Esophagus (tissue), 2 donors: Measurements from ENCODE around the gene ATP5F1E. TPM values are rescaled to one million over a fixed set of nuclear protein-coding genes. Genes with fewer than 3 reads are reported as not detected.

Experiments used
- H3K27ac ChIP-seq, 2 donors: one replicate each; pipeline ENCODE4 v1.5.1; 2013; ENCODE audit warnings: low read depth in 2 of 2, mild to moderate bottlenecking in 2 of 2, inconsistent platforms in 1 of 2, low read length in 1 of 2, moderate library complexity in 1 of 2
- H3K27me3 ChIP-seq, 2 donors: one replicate each; pipeline ENCODE4 v1.6.1; 2013; ENCODE audit warnings: low read length in 2 of 2, control low read depth in 1 of 2, mild to moderate bottlenecking in 1 of 2; ENCODE audit not compliant: insufficient read depth in 2 of 2, control insufficient read depth in 1 of 2
- H3K36me3 ChIP-seq, 2 donors: one replicate each; pipeline ENCODE4 v1.6.1; 2013; ENCODE audit warnings: low read length in 1 of 2; ENCODE audit not compliant: control insufficient read depth in 2 of 2, insufficient read depth in 2 of 2
- H3K4me1 ChIP-seq, 2 donors: one replicate each; pipeline ENCODE4 v1.6.1; 2013; ENCODE audit warnings: low read length in 1 of 2; ENCODE audit not compliant: control insufficient read depth in 2 of 2, insufficient read depth in 2 of 2
- H3K4me3 ChIP-seq, 2 donors: one replicate each; pipeline ENCODE4 v1.5.1; 2013; ENCODE audit warnings: low read length in 2 of 2, mild to moderate bottlenecking in 2 of 2, low read depth in 1 of 2, moderate library complexity in 1 of 2
- H3K9me3 ChIP-seq, 2 donors: one replicate each; pipeline ENCODE4 v1.6.1; 2013; ENCODE audit warnings: mild to moderate bottlenecking in 2 of 2, low read depth in 1 of 2, low read length in 1 of 2, moderate library complexity in 1 of 2; ENCODE audit not compliant: control insufficient read depth in 2 of 2, insufficient read depth in 1 of 2
- WGBS, 2 donors: extraction: QIAGEN DNeasy Blood & Tissue Kit; methylation state at CpG; one replicate each; pipeline ENCODE4 v1.1.7; 2013; 5-methylcytosine and 5-hydroxymethylcytosine counted together
- polyA plus RNA-seq, 2 donors: library from polyadenylated mRNA; stranded (reverse); fragments of 200-250 nt; gene quantifications; one replicate each; pipeline ENCODE4 v1.2.3, GENCODE V29; 2013
- donor health status: healthy with polysubstance abuse.
- donor health status: Bipolar disorder and iron deficiency.

Gene ATP5F1E
- polyA plus RNA-seq, 2 donors = 36.3 to 50.1 TPM

DNA sequence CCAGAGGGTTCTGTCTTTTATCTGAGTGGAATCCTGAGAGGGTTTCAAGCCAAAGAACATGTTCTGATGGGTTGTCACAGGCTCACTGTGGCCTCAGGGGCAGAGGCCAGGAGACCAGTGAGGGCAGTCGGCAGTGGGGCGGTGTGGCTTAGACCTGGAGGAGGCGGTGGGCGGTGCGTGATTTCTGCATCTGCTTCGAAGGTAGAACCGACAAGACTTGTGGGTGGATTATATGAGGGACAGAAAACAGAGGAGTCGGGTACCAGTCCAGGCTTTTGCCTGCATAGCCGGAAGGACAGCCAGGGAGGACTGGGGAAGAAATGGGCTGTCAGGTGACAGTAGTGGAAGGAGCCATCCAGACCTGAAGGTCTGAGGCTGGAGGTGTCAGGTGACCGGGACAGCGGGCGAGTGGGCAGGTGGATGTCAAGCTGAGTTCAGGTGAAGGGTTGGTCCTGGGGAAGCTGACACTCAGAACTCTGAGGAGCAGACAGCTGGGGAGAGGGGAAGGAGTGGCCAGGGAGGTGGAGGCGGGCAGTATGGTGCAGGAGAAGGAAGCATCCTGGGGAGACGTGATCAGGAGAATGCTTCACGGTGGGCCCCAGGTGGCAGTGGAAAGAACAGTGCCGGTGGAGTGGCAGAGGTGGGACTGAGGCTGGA is 28.2 kb downstream of the ATP5F1E start:
- no peaks in the 10 kb centered on the region for H3K27me3 ChIP-seq
- H3K9me3 ChIP-seq = no peaks in the 10 kb centered on the region
- peaks cover 3 to 20% of the 10 kb centered on the region in 2 donors for H3K4me1 ChIP-seq
- H3K4me3 ChIP-seq = no peak overlapping the region
- H3K36me3 ChIP-seq = peaks cover 0 to 12% of the 10 kb centered on the region in 2 donors
- peak overlapping the region; percentile 8 for H3K27ac ChIP-seq
- 83% methylated on average over 16 of the region's 16 CpGs for WGBS, 2 donors

- H3K4me3 ChIP-seq = no peak overlapping the region
- WGBS, 2 donors = 84 to 85% methylated on average over 17 of the region's 17 CpGs
- H3K27me3 ChIP-seq = no peaks in the 10 kb centered on the region
- H3K9me3 ChIP-seq = no peaks in the 10 kb centered on the region
- peaks cover 2 to 12% of the 10 kb centered on the region in 2 donors for H3K36me3 ChIP-seq
- no peak overlapping the region for H3K27ac ChIP-seq
- H3K4me1 ChIP-seq = peaks cover 3 to 20% of the 10 kb centered on the region in 2 donors
Measured at GRCh38 chr20:59002874-59003399, 29.2 kb downstream of the ATP5F1E start.

- Histone ChIP-seq H3K36me3 (peaks cover 6 to 14% of the 10 kb centered on the region in 2 donors), H3K27me3 (no peaks in the 10 kb centered on the region), H3K4me3 (no peak overlapping the region), H3K9me3 (no peaks in the 10 kb centered on the region), H3K4me1 (peaks cover 3 to 20% of the 10 kb centered on the region in 2 donors), H3K27ac (no peak overlapping the region)
- WGBS, 2 donors = 78 to 93% methylated on average over 7 to 8 of the region's 8 CpGs
Measured at GRCh38 chr20:59002388-59002787, 29.7 kb downstream of the ATP5F1E start.

GRCh38 chr20:59001449-59002171 is 30.5 kb downstream of the ATP5F1E start:
- Histone ChIP-seq H3K4me3 (no peak overlapping the region), H3K36me3 (peaks cover 7 to 17% of the 10 kb centered on the region in 2 donors), H3K27ac (no peak overlapping the region), H3K4me1 (peaks cover 3 to 18% of the 10 kb centered on the region in 2 donors), H3K9me3 (no peaks in the 10 kb centered on the region), H3K27me3 (no peaks in the 10 kb centered on the region)
- WGBS, 2 donors = 92 to 95% methylated on average over 27 of the region's 27 CpGs

DNA sequence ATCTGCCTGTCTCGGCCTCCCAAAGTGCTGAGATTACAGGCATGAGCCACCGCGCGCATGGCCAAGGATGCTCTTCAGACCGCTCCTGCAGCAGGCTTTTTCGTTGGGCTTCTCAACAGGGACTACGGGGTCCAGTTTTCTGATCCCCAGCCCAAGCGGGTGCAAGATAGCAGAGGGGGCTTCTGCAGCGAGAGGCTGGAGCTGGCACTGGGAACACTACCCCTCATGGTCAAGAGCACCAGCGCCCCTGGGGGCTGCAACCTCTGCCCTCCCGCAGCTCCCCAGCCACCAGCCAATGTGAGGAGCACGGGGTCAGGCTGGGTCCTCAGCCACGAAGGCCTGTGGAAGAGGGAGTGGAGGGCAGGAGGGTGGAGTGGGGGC is 31.1 kb downstream of the ATP5F1E start:
- H3K4me3 ChIP-seq = no peak overlapping the region
- peaks cover 8 to 19% of the 10 kb centered on the region in 2 donors for H3K36me3 ChIP-seq
- no peaks in the 10 kb centered on the region for H3K27me3 ChIP-seq
- no peaks in the 10 kb centered on the region for H3K9me3 ChIP-seq
- no peak overlapping the region for H3K27ac ChIP-seq
- H3K4me1 ChIP-seq = peaks cover 3 to 13% of the 10 kb centered on the region in 2 donors
- WGBS, 2 donors = 89 to 91% methylated on average over 13 of the region's 13 CpGs

GRCh38 chr20:59000326-59000725 is 31.8 kb downstream of the ATP5F1E start:
- peaks cover under 1 to 6% of the 10 kb centered on the region in 2 donors for H3K4me1 ChIP-seq
- H3K4me3 ChIP-seq = no peak overlapping the region
- H3K27me3 ChIP-seq = no peaks in the 10 kb centered on the region
- no peaks in the 10 kb centered on the region for H3K9me3 ChIP-seq
- H3K36me3 ChIP-seq = peaks cover 14 to 24% of the 10 kb centered on the region in 2 donors
- no peak overlapping the region for H3K27ac ChIP-seq
- WGBS, 2 donors = 78 to 83% methylated on average over 3 of the region's 3 CpGs

- WGBS, 2 donors = 92 to 95% methylated on average over 11 of the region's 11 CpGs
- H3K9me3 ChIP-seq = no peaks in the 10 kb centered on the region
- H3K4me1 ChIP-seq = no peaks in the 10 kb centered on the region
- H3K36me3 ChIP-seq = peaks cover 17 to 32% of the 10 kb centered on the region in 2 donors
- H3K27me3 ChIP-seq = no peaks in the 10 kb centered on the region
- H3K27ac ChIP-seq = no peak overlapping the region
- H3K4me3 ChIP-seq = no peak overlapping the region
Measured at GRCh38 chr20:58998656-58999055, 33.5 kb downstream of the ATP5F1E start.

GRCh38 chr20:58997141-58997770 is 34.9 kb downstream of the ATP5F1E start:
- Histone ChIP-seq H3K36me3 (peaks cover 18 to 45% of the 10 kb centered on the region in 2 donors), H3K4me1 (no peaks in the 10 kb centered on the region), H3K9me3 (no peaks in the 10 kb centered on the region), H3K27ac (no peak overlapping the region), H3K27me3 (no peaks in the 10 kb centered on the region), H3K4me3 (no peak overlapping the region)
- 92 to 93% methylated on average over 24 of the region's 24 CpGs for WGBS, 2 donors

GRCh38 chr20:58996226-58996611 is 35.9 kb downstream of the ATP5F1E start:
- Histone ChIP-seq H3K4me1 (no peaks in the 10 kb centered on the region), H3K36me3 (peaks cover 19 to 45% of the 10 kb centered on the region in 2 donors), H3K4me3 (no peak overlapping the region), H3K27ac (no peak overlapping the region), H3K9me3 (no peaks in the 10 kb centered on the region), H3K27me3 (no peaks in the 10 kb centered on the region)
- WGBS, 2 donors = 88 to 89% methylated on average over 12 of the region's 12 CpGs
